ENCODE measurements around the gene TDRD10.
"Not testable (repeated sequence)": the region's sequence is repeated elsewhere in the genome, so short reads cannot be mapped to it uniquely, and the experiment has no call there.

TDRD10 gene

GRCh38 chr1:154481053-154481452 lies 21.0 kb upstream of the TDRD10 start:
- no peak overlapping the region for H3K27ac ChIP-seq
- TF ChIP-seq CTCF (conservative IDR thresholded peaks at IDR 0.05) = no peak

- H3K27ac ChIP-seq = no peak overlapping the region
- TF ChIP-seq CTCF (conservative IDR thresholded peaks at IDR 0.05) = no peak
Observed at GRCh38 chr1:154483941-154484803, 17.8 kb upstream of the TDRD10 start.

GRCh38 chr1:154485106-154485505 lies 16.9 kb upstream of the TDRD10 start:
- no peak overlapping the region for H3K27ac ChIP-seq
- TF ChIP-seq CTCF (conservative IDR thresholded peaks at IDR 0.05) = no peak

GRCh38 chr1:154485910-154486496 lies 16.0 kb upstream of the TDRD10 start:
- TF ChIP-seq CTCF (conservative IDR thresholded peaks at IDR 0.05) = no peak

GRCh38 chr1:154486756-154487155 lies 15.3 kb upstream of the TDRD10 start:
- H3K27ac ChIP-seq = not testable (repeated sequence)

More at GRCh38 chr1:154485910-154486496, 16.0 kb upstream of the TDRD10 start:
- no peak overlapping the region for H3K27ac ChIP-seq

GRCh38 chr1:154488922-154489321 lies 13.1 kb upstream of the TDRD10 start:
- H3K27ac ChIP-seq = no peak overlapping the region
- no peak for TF ChIP-seq CTCF (conservative IDR thresholded peaks at IDR 0.05)

- TF ChIP-seq CTCF (conservative IDR thresholded peaks at IDR 0.05) = no peak
- no peak overlapping the region for H3K27ac ChIP-seq
Observed at GRCh38 chr1:154489695-154490274, 12.2 kb upstream of the TDRD10 start.
